ENCODE measurements around the gene UNC119.

DNA sequence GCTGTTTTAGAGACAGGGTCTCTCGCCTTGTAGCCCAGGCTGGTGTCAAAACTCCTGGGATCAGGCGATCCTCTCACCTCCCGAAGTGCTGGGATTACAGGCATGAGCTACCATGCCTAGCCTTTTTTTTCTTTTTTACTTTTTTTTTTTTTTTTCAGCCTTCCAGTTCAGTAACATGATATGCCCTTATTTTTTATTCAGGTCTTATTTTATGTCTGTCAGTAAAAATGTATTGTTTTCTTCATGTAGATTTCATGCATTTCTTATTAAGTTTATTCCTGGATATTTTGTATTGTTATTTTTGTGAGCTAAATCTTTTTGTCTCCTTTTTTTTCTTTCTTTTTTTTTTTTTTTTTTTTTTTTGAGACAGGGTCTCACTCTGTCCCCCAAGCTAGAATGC, 49.0 kb downstream of the UNC119 start:
- TF ChIP-seq, protein P1, sequence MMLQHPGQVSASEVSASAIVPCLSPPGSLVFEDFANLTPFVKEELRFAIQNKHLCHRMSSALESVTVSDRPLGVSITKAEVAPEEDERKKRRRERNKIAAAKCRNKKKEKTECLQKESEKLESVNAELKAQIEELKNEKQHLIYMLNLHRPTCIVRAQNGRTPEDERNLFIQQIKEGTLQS (IDR thresholded peaks at IDR 0.05), result no peak
- TF ChIP-seq SP1 (IDR thresholded peaks at IDR 0.05; ENCODE audit: low read depth) (no peak), POLR2AphosphoS5 (IDR thresholded peaks at IDR 0.05; ENCODE audit: low read depth, low read length) (no peak), JUND (IDR thresholded peaks at IDR 0.05) (no peak), POLR2A (IDR thresholded peaks at IDR 0.05; ENCODE audit: borderline replicate concordance, extremely low read depth, insufficient read depth, insufficient read length) (no peak)
- TF ChIP-seq, protein P2, sequence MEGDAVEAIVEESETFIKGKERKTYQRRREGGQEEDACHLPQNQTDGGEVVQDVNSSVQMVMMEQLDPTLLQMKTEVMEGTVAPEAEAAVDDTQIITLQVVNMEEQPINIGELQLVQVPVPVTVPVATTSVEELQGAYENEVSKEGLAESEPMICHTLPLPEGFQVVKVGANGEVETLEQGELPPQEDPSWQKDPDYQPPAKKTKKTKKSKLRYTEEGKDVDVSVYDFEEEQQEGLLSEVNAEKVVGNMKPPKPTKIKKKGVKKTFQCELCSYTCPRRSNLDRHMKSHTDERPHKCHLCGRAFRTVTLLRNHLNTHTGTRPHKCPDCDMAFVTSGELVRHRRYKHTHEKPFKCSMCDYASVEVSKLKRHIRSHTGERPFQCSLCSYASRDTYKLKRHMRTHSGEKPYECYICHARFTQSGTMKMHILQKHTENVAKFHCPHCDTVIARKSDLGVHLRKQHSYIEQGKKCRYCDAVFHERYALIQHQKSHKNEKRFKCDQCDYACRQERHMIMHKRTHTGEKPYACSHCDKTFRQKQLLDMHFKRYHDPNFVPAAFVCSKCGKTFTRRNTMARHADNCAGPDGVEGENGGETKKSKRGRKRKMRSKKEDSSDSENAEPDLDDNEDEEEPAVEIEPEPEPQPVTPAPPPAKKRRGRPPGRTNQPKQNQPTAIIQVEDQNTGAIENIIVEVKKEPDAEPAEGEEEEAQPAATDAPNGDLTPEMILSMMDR (IDR thresholded peaks at IDR 0.05 in 2 of 3, conservative IDR thresholded peaks at IDR 0.05 in 1 of 3; ENCODE audit: borderline replicate concordance in 1 of 3, insufficient read depth in 1 of 3, low read depth in 2 of 3, low read length in 2 of 3), result no peak
- TF ChIP-seq, protein P3, sequence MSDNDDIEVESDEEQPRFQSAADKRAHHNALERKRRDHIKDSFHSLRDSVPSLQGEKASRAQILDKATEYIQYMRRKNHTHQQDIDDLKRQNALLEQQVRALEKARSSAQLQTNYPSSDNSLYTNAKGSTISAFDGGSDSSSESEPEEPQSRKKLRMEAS (IDR thresholded peaks at IDR 0.05), result no peak

All from HCT116 (cell line).